Left colon (tissue), 2 donors: ENCODE data around the gene SAE1. TPM values are rescaled to one million over a fixed set of nuclear protein-coding genes. Genes with fewer than 3 reads are reported as not detected.

Source experiments
- ATAC-seq: fragments of 200-7000 bp; cut with Tn5 transposase; one replicate; pipeline ENCODE4 v1.9.1; 2020; ENCODE audit warnings: mild to moderate bottlenecking, moderate library complexity
- DNase-seq, 2 donors: peaks; one replicate each; pipeline ENCODE4 v3.0.0-alpha.2; 2020
- intact Hi-C, 2 donors: fragments of 100-400 bp; cut with DNase I in 1 of 2; cut with micrococcal nuclease in 1 of 2; formaldehyde crosslinking; loops; one replicate each; pipeline versions ENCODE4 v1.11.2 to v1.14.0; 2022; cut with DNase I, micrococcal nuclease
- total RNA-seq, 2 donors: library from RNA; stranded (reverse); fragmentation: NEBNext Ultra II Directional; extraction: Animal tissue kit (Norgen Biotek cat#: 25700); gene quantifications; one replicate each; pipeline ENCODE4 v1.2.1, GENCODE V29; 2021
- donor health status: DM: no; HTN: no; CAD: no.
- donor health status: DM: yes; HTN: yes; CAD: no.

Gene SAE1
- total RNA-seq, 2 donors from 2014 or later, result 58.4 to 60.7 TPM

DNA sequence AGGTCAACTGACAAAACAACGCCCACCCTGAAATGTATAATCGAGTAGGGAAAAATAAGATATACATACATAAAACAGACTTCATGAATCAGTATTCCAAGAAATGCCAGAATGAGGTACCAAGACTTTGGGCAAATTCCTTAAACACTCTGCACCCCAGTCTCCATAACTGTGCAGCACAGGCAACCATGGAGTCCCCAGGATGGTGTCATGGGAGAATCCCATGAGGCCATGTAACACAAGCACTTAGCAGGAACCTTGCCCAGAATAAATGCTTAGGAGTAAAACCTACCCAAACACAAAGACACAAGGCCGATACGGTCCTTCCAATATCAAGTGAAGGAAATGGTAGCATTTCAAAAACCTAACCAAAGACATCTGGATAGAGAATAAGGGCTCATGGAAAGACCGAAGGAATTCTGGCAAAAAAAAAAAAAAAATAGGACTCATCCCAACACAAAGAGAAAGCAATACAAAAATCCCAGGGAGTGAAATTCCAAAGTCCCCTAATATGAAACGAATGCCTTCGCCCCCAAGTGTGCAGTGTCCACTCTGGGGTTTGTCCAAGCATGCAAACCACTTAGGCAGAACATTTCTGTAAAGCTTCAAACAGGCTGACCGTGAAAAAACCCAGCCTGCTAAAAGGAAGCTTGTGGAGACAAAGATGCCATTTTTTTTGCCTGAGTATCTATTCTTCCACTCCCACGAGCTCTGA lies 28.1 kb upstream of the SAE1 start:
- ATAC-seq, result no peak
- intact Hi-C loops, result no loop called here
- DNase-seq, result no peak

DNA sequence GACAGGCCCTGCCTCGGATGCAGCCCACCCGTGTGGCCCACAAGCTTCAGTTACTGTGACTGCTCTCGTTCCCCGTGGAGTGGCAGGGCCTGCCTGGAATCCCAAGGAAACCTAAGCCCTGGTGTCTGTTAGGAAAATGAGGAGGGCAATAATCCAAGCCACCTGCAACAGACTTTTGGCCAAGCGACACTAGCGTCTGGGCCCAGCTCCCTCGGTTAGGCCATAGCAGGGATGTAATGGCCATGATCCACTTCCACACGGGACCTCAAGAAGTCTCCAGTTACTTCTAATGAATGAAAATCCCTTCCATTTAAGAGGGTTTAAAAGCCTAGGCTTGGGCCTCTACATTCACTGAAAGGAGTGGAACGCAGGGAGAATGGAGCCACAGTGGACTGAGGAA lies 26.0 kb upstream of the SAE1 start:
- intact Hi-C loops, result no loop called here
- no peak for DNase-seq
- no peak for ATAC-seq

DNA sequence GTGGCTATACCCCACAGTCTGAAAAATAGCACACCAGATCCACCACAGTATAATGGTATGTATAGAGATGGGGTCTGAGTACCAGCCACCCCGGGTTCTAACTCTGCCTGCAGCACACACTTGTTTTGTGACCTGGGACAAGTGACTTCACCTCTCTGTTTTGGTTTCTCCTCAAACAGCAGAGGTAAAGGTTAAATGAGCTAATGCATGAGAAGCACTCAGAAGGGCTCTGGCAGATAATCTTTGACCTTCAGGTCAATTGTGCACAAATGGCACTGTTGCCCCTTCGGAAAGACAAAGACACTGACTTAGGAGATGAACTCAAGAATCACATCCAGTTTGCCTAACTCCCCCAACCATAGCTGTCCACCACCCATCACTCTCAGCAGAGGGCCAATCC lies 24.8 kb upstream of the SAE1 start:
- intact Hi-C loops, result no loop called here
- DNase-seq (no peak), ATAC-seq (no peak)

DNA sequence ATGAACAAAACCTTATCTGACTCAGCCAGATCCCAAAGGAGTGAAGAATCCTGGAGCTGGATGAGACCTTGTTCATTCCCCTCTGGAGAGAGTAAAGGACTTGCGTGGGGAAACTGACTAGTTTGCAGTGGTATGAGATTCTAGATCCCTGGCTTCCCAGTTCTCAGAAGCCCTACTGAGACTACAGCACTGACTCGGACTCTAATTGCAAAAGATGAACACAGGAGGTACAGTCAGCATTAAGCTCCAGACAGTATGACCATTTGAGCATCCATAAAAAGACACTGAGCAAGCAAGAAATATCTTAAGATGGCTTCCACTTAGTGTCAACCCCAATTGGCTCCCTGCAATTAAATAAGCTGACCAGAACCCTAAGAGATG lies 23.8 kb upstream of the SAE1 start:
- intact Hi-C loops, result no loop called here
- no peak for DNase-seq
- ATAC-seq, result no peak

DNA sequence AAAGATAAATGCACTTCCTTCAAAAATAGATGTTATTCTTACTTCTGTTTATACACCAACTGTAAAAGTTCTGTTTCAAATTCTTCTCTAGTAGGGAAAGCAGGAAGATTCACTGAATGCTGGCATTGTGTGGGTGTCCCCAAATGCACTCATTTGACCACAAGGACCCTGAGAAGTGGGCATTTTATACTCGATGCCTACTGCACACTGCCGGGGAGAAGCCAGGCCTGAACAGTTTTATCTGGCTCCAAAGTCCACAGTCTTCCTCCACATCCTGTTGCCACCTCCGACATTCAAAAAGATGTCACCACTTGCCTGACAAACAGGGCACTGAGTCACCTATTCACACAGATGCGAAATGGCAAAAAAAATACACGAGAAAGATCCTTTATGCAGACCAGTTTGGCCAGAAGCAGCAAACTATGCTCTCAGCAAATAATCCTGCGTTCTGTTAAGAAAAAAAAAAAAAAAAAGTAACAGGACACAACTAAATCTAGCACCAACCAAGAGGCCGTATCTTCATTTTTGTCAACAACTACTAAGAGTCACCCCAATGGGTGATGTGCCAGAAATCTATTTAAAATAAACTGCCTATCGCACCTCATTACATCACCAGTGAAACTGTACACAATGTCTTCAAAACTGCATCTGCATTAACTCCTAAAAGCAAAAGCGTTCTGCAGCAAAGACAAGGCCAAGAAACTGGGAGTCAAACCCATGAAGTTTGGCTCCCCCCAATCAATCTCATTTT lies 23.3 kb upstream of the SAE1 start:
- DNase-seq (peak in 1 of 2 donors; percentile 53), ATAC-seq (peak; percentile 56)
- intact Hi-C loops, result no loop called here

DNA sequence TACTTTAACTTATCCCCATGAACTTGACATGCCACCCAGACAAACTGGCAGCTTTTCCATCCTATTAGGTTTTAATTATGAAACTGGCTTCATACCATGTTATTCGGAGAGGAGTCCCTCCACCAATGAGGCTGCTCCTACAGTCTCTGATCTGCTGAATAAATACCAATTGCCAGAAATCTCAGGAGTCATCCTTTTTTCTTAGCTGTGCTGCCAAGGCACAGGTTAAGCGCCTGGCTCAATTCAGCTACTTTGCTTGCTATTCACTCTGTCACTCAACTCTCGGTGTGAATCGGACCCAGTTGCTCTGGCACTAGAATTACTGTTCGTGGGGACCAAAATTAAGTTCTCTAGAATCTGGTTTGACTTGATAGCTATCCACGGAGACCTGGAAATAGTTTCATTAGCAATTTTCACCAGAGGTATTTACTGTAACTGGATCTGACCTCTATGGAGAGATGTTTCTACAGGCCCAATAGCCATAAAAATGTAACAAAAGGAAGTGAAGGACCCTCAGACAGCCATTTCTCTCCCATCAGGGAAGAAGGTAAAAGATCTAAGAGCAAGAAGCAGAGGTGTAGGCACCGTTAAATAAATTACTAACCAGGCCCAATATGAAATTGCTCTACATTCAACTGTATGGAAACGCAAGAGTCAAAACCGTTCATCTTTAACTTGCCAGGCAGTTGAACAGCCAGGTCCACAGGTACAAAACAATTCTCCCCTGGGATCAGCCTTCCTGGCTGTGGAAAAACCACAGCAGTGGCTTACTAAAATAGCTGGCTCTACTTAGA lies 22.5 kb upstream of the SAE1 start:
- ATAC-seq (no peak), DNase-seq (no peak)
- intact Hi-C loops, result no loop called here

DNA sequence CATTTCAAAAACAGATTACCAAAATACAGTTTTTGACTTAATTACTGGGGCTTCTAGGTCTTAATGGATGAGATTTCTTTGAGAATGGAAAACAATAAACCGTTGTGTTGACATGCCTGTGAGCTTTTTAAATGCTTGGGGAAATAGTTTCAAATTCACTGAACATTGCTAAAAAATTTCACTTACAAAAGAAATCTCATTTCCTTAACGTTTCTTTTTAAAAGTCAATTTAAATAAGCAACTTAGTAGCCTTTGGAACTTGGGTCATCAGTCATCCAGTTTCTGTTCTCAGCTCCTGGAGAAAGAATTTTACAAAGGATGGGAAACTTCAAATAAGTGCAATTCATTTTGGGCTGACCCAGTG lies 21.5 kb upstream of the SAE1 start:
- DNase-seq (no peak), ATAC-seq (no peak)
- intact Hi-C loops, result no loop called here

DNA sequence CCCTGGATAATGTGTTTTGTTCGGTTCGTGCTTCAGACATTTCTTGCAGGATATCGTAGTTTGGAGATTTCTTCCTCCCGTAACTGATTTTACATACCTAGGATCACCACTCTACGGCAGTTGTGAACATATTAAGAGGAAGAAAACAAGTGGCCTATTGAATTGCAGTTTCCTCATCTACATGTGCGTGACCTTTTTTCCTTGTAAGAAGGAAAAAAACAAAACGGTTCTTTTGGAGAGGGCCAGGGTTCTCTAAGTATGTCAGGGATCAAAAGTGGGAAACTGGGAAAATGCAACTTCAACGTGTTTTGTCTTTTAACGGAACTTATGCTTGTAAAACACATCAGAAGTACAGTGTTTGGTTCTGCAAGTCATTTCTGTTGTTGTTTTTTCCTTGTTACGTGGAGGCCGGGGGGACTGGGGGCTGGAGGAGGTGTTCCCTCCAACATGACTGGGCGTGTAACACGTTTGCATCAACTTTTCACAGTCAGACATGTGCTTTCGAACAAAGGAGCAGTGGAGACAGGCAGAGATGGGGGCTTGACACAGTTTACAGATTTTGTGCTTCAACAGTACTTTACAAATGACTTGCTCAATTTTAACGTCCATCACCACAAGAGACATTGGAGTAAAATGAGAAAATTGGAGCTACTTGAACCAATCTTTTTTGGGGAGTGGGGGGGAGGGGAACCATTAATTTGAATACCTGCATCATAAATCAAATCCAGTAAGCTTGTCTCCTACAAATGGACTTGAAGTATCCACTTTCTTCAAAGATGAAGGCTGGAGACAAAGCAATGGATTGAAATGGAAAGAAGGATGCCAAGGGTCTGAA lies 20.9 kb upstream of the SAE1 start:
- ATAC-seq (no peak), DNase-seq (peak in 1 of 2 donors; percentile 60)
- intact Hi-C loops, result no loop called here

DNA sequence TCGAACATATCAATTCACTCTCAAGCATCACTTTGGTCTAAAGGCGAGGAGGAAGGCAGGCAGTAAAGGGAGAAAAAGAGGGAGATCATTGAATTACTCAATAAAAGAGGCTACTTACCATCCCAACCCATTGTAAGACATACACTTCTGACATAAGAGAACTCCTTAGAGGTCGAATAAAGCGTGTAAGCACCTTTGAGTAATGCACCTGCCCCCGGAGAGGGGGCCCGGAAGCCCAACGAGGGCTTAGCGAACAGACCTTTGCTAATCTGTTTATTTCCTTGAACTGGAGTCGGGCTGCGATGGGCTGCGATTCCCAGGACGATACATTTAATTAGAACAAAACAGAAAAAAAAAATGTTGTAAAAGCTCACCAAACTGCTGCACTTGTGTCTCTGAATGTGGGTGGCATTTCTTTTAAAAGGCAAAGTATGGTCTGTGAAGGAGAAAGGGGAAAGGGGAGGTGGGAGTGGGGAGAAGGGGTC lies 20.1 kb upstream of the SAE1 start:
- ATAC-seq, result no peak
- DNase-seq, result peak in 1 of 2 donors; percentile 58
- intact Hi-C loops, result no loop called here

DNA sequence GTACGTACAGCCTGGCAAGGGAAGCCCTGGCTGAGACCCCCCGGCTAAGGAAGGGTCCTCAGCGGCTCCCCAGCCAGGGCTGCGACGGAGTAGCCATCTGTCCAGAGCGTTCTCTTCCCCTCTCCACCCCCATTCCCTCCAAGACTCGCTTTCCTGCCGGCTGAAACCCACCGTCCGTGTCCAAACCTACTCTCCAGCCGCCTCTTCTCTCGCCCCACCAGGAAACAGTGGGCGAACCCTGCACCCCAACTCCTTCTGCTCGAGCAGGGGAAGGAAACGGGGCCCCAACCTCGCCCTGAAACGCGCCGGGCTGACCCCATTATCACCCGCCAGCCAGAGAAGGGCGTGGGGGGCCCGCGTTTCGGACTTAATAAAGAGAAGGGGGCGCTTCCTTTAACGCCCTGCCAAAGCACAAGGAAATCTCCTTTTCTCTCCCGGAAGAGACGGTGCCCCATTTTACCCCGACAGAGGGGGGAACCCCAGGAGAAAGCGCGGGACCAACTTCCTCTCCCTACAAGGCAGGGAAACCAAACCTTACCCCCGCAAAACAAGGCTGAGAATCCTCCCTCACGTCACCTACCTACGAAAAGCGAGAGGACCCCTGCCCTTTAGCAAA lies 19.5 kb upstream of the SAE1 start:
- intact Hi-C loops, result no loop called here
- DNase-seq, result peak in 1 of 2 donors; percentile 50
- ATAC-seq, result no peak

DNA sequence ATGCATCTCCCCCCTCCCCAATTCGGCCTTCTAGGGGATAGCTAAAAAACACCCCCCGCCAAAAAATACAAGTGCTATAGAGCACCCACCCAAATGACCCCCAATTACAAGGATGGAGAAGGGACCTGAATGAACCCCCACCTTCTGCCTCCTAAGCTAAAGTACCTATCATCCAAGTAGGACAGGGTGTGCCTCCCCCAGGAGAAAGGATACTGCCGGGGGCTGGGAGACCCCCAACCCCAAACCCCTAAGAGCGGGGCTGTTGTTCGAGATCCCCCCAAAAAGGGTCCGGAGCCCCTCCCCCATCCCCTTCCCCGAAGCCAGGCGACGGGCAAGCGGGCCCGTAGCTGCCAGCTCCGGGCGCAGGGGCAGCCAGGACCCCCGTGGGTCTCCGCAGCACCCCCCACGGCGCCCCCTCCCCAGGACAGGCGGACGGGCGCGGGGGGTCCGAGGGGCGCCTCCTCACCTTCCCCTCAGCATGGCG lies 18.9 kb upstream of the SAE1 start:
- no peak for ATAC-seq
- no peak for DNase-seq
- intact Hi-C loops, result no loop called here

DNA sequence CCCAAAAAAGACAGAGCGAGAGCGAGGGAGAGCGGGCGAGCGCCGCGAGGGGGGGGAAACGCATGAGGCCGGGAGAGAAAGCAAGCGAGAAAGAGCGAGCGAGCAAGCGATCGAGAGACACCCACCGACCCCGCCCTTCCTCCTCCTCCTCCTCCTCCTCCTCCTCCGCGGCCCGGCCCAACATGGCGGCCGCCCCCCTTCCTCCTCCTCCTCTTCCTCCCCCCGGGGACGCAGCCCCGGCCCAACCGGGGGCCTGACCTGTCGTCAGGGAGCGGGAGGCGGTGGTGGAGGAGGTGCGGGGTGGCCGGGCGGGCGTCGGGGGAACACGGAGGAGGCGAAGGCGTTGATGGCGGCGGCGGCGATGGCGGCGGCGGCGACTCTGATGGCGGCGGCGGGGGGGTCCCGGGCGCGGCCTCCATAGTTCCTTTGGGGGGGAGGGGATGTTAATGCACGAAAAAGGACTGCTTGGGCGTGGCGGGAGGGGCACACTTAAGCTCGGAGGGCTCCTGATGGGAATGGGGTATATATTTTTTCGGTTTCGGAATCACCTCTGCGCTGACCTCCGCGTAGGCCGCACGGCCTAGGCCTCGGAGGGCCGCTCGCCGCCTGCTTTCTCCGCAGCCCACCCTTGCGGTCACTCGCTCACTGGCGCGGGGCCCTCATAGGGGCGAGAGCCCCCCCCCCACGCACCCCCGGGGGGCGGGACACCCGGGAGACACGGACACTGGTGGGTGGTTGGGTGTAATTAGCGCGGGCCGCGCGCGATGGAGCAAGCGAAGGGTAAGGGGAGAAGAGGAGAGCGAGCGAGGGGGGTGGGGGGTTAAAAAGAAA lies 18.3 kb upstream of the SAE1 start:
- ATAC-seq, result peak; percentile 51
- peak; percentile 88 to 91 for DNase-seq
- intact Hi-C loops, result no loop called here

DNA sequence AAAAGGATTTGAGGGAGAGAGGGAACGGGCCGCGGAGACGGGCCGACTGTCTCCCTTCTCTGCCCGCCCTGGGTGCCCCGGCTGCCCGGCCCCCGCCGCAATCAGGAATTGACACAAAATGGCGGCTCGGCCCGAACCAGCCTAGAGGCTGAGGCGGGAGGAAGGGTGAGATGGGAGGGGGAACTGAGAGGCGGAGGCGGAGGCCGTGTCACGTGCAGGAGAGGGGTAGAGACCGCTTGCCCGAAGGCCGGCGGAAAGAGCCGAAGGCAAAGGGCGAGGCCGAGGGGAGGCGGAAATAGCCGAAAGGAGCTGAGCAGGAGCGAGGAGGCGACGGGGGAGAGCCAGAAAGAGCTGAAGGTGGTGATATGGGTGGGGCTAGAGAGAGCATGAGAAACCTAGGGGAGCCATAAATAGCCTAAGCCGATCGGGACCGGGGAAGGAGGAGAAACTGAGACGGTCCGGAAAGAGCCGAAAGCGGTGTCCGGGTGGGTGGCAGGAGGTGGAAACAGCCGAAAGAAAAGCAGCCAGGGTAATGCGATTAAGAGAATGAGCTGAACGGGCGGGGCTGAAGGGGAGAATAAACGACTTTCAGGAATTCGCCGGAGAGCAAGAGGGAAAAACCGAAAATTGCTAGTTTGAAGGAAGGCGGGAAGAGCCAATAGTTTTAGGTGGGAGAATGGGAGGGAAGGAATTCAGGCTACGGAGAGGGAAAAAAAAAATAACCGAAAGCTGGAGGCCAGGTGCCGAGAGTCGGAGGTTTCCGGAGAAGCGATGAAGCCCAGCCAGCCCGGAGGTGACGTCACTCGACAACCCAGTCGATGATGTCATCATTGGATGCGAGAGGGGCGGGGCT lies 17.4 kb upstream of the SAE1 start, which contains the start of gene ZC3H4:
TSS of gene ZC3H4 (minus strand) at position 780 of the 853 bp plus-strand sequence. CDS start 1,192 bp downstream, outside the sequence.
- intact Hi-C loops, result no loop called here
- ATAC-seq, result peak; percentile 84

DNA sequence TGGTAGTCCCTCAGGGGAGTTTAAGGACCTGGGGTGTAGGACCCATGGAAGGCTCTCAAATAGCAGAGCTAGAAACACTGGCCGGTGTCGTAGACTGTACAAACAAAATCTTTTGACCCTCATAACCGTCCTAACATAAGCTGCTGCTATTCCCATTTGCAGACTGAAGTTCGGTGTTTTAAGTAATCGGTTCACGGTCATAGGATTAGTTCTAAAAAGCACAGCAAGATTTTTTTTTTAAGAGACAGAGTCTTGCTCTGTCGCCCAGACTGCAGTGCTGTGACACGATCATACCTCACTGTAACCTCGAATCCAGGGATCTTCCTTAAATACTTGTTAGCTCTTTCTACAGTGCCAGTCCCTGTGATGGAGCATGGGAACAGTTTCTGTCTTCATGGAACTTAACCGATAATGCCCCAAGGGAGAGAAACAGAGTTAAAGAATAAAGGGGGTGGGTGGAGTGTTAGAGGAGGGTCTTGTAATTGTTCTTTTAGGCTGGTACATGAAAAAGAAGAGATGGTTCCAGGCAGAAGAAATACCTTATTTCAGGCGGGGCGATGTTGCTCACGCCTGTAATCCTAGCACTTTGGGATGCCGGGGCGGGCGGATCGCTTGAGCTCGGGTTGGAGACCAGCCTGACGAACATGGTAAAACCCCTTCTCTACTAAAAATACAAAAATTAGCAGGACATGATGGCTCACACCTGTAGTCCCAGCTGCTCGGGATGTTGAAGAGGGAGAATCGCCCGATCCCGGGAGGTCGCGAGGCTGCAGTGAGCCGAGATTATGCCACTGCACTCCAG lies 16.6 kb upstream of the SAE1 start:
- intact Hi-C loops, result no loop called here
- peak in 1 of 2 donors; percentile 27 for DNase-seq
- ATAC-seq, result no peak

More for the DNA sequence above, 17.4 kb upstream of the SAE1 start, which contains the start of gene ZC3H4:
- peak; percentile 97 to 99 for DNase-seq

DNA sequence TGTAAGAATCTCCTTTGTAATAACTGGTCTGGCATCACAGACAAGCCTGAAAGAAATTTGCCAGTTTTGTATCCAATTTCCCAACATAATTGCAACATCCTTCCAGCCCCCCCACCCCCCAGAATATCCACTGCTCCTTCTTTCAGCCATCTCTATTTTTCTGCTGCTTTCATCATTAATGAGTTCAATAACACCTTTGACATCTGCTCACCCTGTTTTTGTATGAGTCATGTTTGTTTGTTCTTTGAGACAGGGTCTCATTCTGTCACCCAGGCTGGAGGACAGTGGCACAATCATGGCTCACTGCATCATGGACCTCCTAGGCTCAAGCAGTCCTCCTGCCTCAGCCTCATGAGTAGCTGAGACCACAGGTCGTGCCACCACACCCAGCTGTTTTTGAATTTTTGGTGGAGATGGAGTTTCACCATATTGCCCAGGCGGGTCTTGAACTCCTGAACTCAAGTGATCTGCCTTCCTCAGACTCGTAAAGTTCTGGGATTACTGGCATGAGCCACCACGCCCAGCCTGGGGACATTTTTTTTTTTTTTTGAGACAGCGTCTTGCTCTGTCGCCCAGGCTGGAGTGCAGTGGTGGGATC lies 10.1 kb upstream of the SAE1 start:
- DNase-seq (no peak), ATAC-seq (no peak)
- intact Hi-C loops, result no loop called here
